GM20000 (cell line): ENCODE measurements around the gene PDZRN4.

Source experiments
- DNase-seq: peaks from one replicate; pipeline ENCODE4 v3.0.0; 2012; ENCODE audit warnings: low spot score
- CTCF ChIP-seq: IDR thresholded peaks from 2 replicates; pipeline ENCODE4 v1.5.1; 2012; ENCODE audit warnings: mild to moderate bottlenecking, control low read depth; ENCODE audit errors: extremely low read depth, missing control alignments

PDZRN4 gene

GRCh38 chr12:41213648-41214047, 25.5 kb downstream of the PDZRN4 start:
- TF ChIP-seq CTCF: no peak

GRCh38 chr12:41217727-41218126, 29.6 kb downstream of the PDZRN4 start:
- no peak for DNase-seq
- no peak for TF ChIP-seq CTCF

More at GRCh38 chr12:41213648-41214047, 25.5 kb downstream of the PDZRN4 start:
- no peak for DNase-seq

- DNase-seq: no peak
- no peak for TF ChIP-seq CTCF
These were observed 32.8 kb downstream of the PDZRN4 start for GRCh38 chr12:41220931-41221330.

- no peak for TF ChIP-seq CTCF
- no peak for DNase-seq
These were observed 33.4 kb downstream of the PDZRN4 start for GRCh38 chr12:41221491-41221890.

GRCh38 chr12:41223600-41223999, 35.5 kb downstream of the PDZRN4 start:
- no peak for TF ChIP-seq CTCF
- no peak for DNase-seq

GRCh38 chr12:41224066-41224465, 35.9 kb downstream of the PDZRN4 start:
- TF ChIP-seq CTCF: no peak
- no peak for DNase-seq

- no peak for DNase-seq
- TF ChIP-seq CTCF: no peak
These were observed 37.1 kb downstream of the PDZRN4 start for GRCh38 chr12:41225179-41225578.
